GM20000 (cell line): ENCODE measurements around the gene GRAMD1B.
A peak's percentile ranks its signal among the peaks of the same experiment; 100 is the strongest.

Experiments used
- DNase-seq: peaks from one replicate; pipeline ENCODE4 v3.0.0; 2012; ENCODE audit warnings: low spot score
- TF ChIP-seq, protein P1 (sequence below): IDR thresholded peaks from 2 replicates; pipeline ENCODE4 v1.5.1; 2012; ENCODE audit warnings: mild to moderate bottlenecking, control low read depth; ENCODE audit errors: extremely low read depth, missing control alignments

GRAMD1B gene

DNA sequence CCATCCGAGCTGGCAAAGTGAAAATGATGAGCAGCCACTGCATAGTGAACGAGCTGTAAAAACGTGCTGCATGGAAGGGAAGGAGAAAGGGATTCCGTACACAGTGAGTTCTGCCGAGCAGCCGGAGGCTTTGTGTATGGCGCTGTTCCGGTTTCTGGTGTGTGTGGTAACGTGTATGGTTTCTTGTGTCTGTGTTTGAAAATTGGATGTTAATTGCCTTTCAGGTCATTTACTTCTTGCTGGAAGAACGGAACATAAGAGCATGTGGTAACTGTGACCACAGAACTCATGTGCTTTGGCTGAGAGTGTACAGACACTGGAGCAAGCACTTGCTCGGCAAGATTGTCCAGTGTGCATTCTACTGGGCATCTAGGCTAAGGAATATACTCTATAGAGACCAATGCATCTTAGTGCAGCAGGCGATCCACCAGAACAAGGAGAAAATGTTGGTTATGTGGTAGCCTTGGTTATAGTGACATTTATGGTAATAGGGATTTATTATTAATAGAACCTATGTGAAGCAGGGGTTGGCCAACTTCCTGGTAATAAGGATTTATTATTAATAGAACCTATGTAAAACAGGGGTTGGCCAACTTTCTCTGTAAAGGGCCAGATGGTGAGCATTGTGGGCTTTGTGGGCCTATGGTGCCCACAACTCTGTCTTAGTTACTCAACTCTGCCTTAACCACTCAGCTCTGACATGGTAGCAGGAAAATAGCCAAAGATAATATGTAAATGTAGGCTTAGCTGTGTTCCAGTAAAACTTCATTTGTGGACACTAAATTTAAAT is 49.2 kb downstream of the GRAMD1B start:
- DNase-seq = peak; percentile 61
- TF ChIP-seq, protein P1, sequence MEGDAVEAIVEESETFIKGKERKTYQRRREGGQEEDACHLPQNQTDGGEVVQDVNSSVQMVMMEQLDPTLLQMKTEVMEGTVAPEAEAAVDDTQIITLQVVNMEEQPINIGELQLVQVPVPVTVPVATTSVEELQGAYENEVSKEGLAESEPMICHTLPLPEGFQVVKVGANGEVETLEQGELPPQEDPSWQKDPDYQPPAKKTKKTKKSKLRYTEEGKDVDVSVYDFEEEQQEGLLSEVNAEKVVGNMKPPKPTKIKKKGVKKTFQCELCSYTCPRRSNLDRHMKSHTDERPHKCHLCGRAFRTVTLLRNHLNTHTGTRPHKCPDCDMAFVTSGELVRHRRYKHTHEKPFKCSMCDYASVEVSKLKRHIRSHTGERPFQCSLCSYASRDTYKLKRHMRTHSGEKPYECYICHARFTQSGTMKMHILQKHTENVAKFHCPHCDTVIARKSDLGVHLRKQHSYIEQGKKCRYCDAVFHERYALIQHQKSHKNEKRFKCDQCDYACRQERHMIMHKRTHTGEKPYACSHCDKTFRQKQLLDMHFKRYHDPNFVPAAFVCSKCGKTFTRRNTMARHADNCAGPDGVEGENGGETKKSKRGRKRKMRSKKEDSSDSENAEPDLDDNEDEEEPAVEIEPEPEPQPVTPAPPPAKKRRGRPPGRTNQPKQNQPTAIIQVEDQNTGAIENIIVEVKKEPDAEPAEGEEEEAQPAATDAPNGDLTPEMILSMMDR = no peak

DNA sequence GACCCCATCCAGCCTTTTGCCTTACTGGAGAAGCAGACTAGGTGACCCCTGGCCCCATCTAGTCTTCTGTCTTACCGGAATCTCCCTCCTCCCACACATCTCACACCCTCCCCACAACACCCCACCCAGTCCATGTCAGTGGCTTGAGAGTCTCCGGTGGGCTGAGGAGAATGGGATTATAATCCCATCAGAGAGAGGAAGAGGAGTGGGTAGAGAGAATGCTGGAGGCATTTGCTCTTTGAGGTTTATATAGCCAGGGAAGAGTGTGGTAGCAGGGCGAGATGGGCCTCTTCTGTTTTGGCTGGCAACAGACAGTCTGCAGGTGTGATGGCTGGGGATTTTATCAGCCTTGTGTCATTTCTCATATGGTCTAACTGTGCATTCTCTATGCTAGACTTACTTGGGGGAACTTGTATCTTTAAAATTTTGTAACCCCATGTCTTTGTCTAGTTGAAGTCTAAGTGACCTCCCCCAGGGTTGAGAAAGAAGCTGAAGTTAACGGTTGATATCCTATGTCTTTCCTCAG is 50.3 kb downstream of the GRAMD1B start:
- peak; percentile 53 for DNase-seq
- TF ChIP-seq, protein P1 = no peak

DNA sequence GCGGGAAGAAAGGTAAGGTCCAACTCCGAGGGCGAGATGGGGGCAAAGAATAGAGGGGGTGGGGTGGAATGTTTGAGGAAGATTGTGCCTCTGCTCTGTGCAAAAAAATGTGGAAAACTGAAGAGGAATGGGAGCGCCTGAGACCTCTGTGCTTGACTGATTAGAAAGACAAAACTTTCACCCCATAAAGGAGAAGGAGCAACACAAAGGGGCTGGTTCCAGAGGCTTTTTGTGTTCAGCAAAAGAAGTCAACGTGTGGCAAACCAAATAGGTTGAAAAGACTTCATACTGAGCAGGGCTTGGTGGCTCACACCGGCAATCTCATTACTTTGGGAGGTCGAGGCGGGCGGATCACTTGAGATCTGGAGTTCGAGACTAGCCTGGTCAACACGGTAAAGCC is 50.8 kb downstream of the GRAMD1B start:
- DNase-seq = no peak
- TF ChIP-seq, protein P1 = no peak

DNA sequence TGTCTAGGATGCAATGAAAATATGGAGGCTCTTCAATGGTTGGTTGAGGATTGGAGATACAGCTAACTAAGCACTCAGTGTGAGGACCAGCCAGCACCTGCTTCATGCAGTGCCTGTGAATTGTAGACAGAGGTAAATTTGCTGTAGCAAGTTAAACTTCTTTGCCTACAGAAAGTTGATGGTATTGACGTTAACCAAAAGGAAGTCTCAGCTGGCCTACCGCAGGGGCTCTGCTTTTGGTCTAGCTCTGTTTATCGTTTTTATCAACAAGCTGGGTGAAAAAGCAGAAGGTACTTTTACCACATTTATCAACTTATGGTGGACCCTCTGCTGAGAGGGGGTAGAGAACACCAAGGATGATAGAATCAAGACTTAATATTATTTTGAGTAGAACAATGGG is 51.6 kb downstream of the GRAMD1B start:
- TF ChIP-seq, protein P1 = no peak
- peak; percentile 38 for DNase-seq

DNA sequence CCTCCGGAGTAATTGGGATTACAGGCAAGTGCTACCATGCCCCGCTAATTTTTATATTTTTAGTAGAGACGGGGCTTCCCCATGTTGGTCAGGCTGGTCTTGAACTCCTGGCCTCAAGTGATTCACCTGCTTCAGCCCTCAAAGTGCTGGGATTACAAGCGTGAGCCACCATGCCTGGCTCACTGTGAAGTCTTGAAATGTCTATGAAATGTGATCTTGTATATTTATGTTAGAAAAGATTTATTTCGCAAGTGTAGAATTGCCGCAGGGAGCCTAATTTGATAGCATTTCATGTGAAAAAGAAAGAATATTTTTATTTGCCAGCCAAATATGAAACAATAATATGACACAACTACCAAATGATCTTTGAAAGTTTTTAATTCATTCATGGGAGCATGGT is 52.1 kb downstream of the GRAMD1B start:
- no peak for DNase-seq
- TF ChIP-seq, protein P1 = no peak

DNA sequence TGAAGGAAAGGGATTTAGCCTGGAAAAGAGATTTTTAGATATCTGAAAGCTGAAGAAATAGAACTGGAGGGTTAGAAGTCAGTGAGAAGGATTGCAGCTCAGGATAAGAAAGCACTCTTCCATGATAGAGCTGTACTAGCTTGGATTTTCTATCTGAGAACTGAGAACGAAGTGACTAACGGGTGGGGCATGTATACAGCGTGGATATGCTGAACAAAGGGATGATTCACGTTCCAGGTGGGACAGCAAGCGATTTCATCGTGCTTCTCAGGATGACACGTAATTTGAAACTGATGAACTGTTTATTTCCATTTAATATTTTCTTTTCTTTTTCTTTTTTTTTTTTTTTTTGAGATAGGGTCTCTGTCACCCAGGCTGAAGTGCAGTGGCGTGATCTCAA is 53.0 kb downstream of the GRAMD1B start:
- TF ChIP-seq, protein P1 = no peak
- no peak for DNase-seq

DNA sequence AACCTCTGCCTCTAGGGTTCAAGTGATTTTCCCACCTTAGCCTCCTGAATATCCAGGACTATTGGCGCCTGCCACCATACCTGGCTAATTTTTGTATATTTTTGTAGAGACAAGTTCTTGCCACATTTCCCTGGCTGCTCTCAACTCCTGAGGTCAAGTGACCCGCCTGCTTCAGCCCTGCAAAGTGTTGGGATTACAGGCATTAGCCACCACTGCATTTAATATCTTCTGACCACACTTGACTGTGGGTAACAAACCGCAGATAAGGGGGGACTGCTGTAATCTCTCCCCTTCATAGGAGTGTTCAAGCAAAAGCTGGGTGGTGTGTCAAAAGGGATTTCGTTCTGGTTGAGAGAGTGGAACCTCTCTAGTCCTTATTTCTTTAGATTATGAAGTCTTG is 53.4 kb downstream of the GRAMD1B start:
- TF ChIP-seq, protein P1 = no peak
- no peak for DNase-seq
